T-cell (primary cell): Measurements from ENCODE around the gene CAMK4. TPM values are rescaled to one million over a fixed set of nuclear protein-coding genes. Genes with fewer than 3 reads are reported as not detected.

Experiments
- ATAC-seq, 4 experiments: fragments of 200-7000 bp in 3 of 4; fragments of 150-1000 bp in 1 of 4; cut with Tn5 transposase; replicated peaks in 1 of 4; 1 replicate in 3 of 4; 2 replicates in 1 of 4; pipeline ENCODE4 v1.10.0; 2021; ENCODE audit warnings: moderate library complexity in 3 of 4, mild to moderate bottlenecking in 2 of 4, moderate number of reproducible peaks in 1 of 4
- CTCF ChIA-PET, 2 donors: fragments of 300-600 bp; sonication (Branson Sonifier 250); formaldehyde crosslinking; loops; one replicate each; lab custom pipeline; 2022; ENCODE audit warnings: antibody characterized with exemption in 2 of 2; lab: Charles Lee
- POLR2A ChIA-PET, 2 donors: fragments of 300-600 bp; sonication (Branson Sonifier 250); formaldehyde crosslinking; loops; one replicate each; lab custom pipeline; 2022; ENCODE audit warnings: antibody characterized with exemption in 2 of 2; lab: Charles Lee
- DNase-seq, 35 experiments: peaks; one replicate each; pipeline versions ENCODE4 v3.0.0 to v3.0.0-alpha.2; 2013 to 2023
- H3K27ac ChIP-seq: one replicate; pipeline ENCODE4 v1.5.1; 2013; ENCODE audit warnings: low read length
- H3K27me3 ChIP-seq, 2 experiments: replicated peaks in 1 of 2; 1 replicate in 1 of 2; 2 replicates in 1 of 2; pipeline versions ENCODE4 v1.6.1 to v1.7.0; 2013; ENCODE audit warnings: low read length in 1 of 2, mixed read lengths in 1 of 2; ENCODE audit not compliant: control insufficient read depth in 2 of 2, insufficient read depth in 2 of 2; ENCODE audit errors: extremely low read depth in 1 of 2
- H3K36me3 ChIP-seq, 2 donors: 1 replicate in 1 of 2; 2 replicates in 1 of 2; pipeline versions ENCODE4 v1.6.1 to v1.7.0; 2013; ENCODE audit warnings: low read length in 1 of 2; ENCODE audit not compliant: control insufficient read depth in 2 of 2, insufficient read depth in 1 of 2; ENCODE audit errors: extremely low read depth in 1 of 2
- H3K4me1 ChIP-seq, 2 experiments: 1 replicate in 1 of 2; 2 replicates in 1 of 2; pipeline versions ENCODE4 v1.6.1 to v1.7.0; 2013; ENCODE audit warnings: low read length in 2 of 2, mixed read lengths in 1 of 2; ENCODE audit not compliant: insufficient read depth in 2 of 2, control insufficient read depth in 1 of 2; ENCODE audit errors: extremely low read depth in 1 of 2
- H3K4me3 ChIP-seq, 2 donors: 1 replicate in 1 of 2; 2 replicates in 1 of 2; pipeline versions ENCODE4 v1.5.1 to v1.7.0; 2013; ENCODE audit warnings: mild to moderate bottlenecking in 2 of 2, low read length in 1 of 2, moderate library complexity in 1 of 2; ENCODE audit not compliant: control insufficient read depth in 1 of 2; ENCODE audit errors: extremely low read depth in 1 of 2
- H3K9me3 ChIP-seq: 2 replicates; pipeline ENCODE4 v1.7.0; 2013
- H3K27ac Mint-ChIP-seq, 2 donors: one replicate each; pipeline ENCODE4 v1.8.0; 2020 to 2021; ENCODE audit warnings: mild to moderate bottlenecking in 2 of 2, mixed read lengths in 2 of 2
- H3K27me3 Mint-ChIP-seq, 2 donors: one replicate each; pipeline ENCODE4 v1.8.0; 2021 to 2022; ENCODE audit warnings: mixed read lengths in 2 of 2
- H3K36me3 Mint-ChIP-seq: one replicate; pipeline ENCODE4 v1.8.0; 2021; ENCODE audit warnings: mixed read lengths
- H3K4me1 Mint-ChIP-seq, 3 donors: one replicate each; pipeline ENCODE4 v1.8.0; 2020 to 2022; ENCODE audit warnings: mixed read lengths in 3 of 3, mild to moderate bottlenecking in 1 of 3
- H3K4me3 Mint-ChIP-seq, 3 donors: one replicate each; pipeline ENCODE4 v1.8.0; 2020 to 2022; ENCODE audit warnings: mild to moderate bottlenecking in 3 of 3, mixed read lengths in 3 of 3, moderate library complexity in 3 of 3
- H3K9me3 Mint-ChIP-seq, 3 donors: one replicate each; pipeline ENCODE4 v1.8.0; 2020 to 2022; ENCODE audit warnings: mixed read lengths in 3 of 3
- WGBS: methylation state at CpG from one replicate; pipeline ENCODE4 v1.1.5; 2013; ENCODE audit warnings: missing lambda C conversion rate; ENCODE audit not compliant: insufficient coverage; 5-methylcytosine and 5-hydroxymethylcytosine counted together
- total RNA-seq, 35 experiments: library from RNA in 6 of 35; stranded (reverse) in 6 of 35; fragments of 120-200 nt in 1 of 35; gene quantifications; one replicate each; pipeline versions ENCODE4 v1.2.1 to v1.2.4 and lab custom pipeline; 2013 to 2026

The CAMK4 gene
- total RNA-seq, 5 donors from 2014 or later (not counting 1 experiment from before 2014, with no cell fraction given): 120 to 274 (median 243) TPM

DNA sequence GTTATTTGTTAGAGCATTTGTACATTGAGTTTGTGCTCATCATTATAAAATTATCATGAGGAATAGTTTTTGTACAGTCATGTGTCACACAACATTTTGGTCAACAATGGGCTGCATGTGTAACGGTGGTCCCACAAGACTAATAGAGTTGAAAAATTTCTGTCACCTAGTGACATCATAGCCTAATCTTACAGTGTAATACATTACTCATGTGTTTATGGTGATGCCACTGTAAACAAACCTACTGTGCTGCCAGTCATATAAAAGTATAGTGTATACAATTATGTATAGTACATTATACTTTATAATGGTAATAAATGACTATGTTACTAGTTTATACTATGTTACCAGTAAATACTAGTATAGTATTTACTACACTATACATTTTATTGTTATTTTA lies 3.0 kb upstream of the CAMK4 start:
- CTCF ChIA-PET: interaction anchor here in 1 of 2 donors (1.0 to 1.9 kb wide), 4 partner anchors 25 to 65 kb away, joined by 3 to 7 read pairs (median 4); no protein-coding TSS in a partner anchor
- no peaks in the 10 kb centered on the region for H3K27me3 ChIP-seq
- WGBS: no CpG with 5 or more reads among the region's 1 CpG
- H3K4me3 Mint-ChIP-seq: no peak overlapping the region
- no peak overlapping the region for H3K4me3 ChIP-seq
- H3K27ac ChIP-seq: no peak overlapping the region
- POLR2A ChIA-PET: interaction anchor here in 1 of 2 donors (0.6 to 1.7 kb wide), 4 partner anchors 9 to 39 kb away, joined by 3 to 13 read pairs (median 3); no protein-coding TSS in a partner anchor
- peaks cover 3% of the 10 kb centered on the region for H3K36me3 Mint-ChIP-seq
- no peak overlapping the region for H3K27ac Mint-ChIP-seq
- H3K4me1 ChIP-seq: peaks cover 5 to 7% of the 10 kb centered on the region in 2 experiments
- H3K9me3 ChIP-seq: no peaks in the 10 kb centered on the region
- no peaks in the 10 kb centered on the region for H3K36me3 ChIP-seq
- peaks cover 9 to 20% (median 12%) of the 10 kb centered on the region in 3 donors for H3K4me1 Mint-ChIP-seq
- DNase-seq: no peak
- no peak for ATAC-seq
- H3K27me3 Mint-ChIP-seq: no peaks in the 10 kb centered on the region
- peaks cover 0 to 4% (median 0%) of the 10 kb centered on the region in 3 donors for H3K9me3 Mint-ChIP-seq

DNA sequence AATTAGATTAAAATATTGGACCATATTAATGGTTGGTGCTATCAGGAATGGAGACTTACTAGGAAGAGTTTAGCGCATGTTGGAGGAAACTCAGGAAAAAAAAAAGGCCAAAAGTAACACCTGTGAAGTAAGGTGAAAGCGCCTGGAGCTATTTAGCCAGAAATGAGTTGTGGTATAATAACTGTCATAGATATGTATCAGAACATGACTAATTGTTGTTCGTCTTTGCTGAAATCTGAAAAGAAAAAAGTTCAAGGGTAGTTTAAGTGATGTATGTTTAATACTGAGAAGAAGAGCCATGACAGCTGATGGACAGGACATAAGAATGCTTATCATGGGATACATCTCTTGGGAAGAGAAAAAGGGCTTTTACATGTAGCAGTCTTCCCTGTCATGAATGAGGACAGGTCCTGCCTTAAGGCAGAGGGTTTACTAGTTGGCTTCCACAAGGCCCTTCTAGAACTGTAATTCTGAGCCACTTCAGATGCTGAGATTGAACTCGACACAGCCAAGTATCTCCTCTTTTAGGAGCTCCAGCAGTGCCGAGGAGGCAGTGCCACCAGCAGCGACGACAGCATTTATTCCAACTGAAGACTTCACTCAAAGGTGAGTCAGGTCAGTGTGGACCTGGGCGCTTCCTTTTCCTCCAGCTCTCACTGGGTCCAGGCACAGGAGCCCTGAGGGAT lies 940 bp upstream of the CAMK4 start:
- Histone ChIP-seq H3K9me3 (no peaks in the 10 kb centered on the region), H3K4me3 (peak overlapping the region; percentile 77 to 86), H3K36me3 (no peaks in the 10 kb centered on the region), H3K27me3 (no peaks in the 10 kb centered on the region), H3K4me1 (peaks cover 12 to 26% of the 10 kb centered on the region in 2 experiments), H3K27ac (peak overlapping the region; percentile 72)
- H3K9me3 Mint-ChIP-seq: no peaks in the 10 kb centered on the region
- CTCF ChIA-PET: interaction anchor here (0.6 to 4.1 kb wide), 23 partner anchors 7 to 122 kb away, joined by 3 to 31 read pairs (median 4); no protein-coding TSS in a partner anchor
- peak overlapping the region; percentile 85 to 98 (median 98) for H3K4me3 Mint-ChIP-seq
- peak in 3 of 35 experiments; percentile 26 to 51 (median 36) for DNase-seq
- POLR2A ChIA-PET: interaction anchor here (0.5 to 2.3 kb wide), 16 partner anchors 12 to 937 kb away, joined by 3 to 8 read pairs (median 4); no protein-coding TSS in a partner anchor
- peaks cover 21% of the 10 kb centered on the region for H3K36me3 Mint-ChIP-seq
- peak; percentile 12 to 22 (median 21) for ATAC-seq
- 30% methylated on average over 7 of the region's 8 CpGs for WGBS
- no peaks in the 10 kb centered on the region for H3K27me3 Mint-ChIP-seq
- peak overlapping the region; percentile 80 to 94 for H3K27ac Mint-ChIP-seq
- H3K4me1 Mint-ChIP-seq: peaks cover 22 to 41% (median 27%) of the 10 kb centered on the region in 3 donors

DNA sequence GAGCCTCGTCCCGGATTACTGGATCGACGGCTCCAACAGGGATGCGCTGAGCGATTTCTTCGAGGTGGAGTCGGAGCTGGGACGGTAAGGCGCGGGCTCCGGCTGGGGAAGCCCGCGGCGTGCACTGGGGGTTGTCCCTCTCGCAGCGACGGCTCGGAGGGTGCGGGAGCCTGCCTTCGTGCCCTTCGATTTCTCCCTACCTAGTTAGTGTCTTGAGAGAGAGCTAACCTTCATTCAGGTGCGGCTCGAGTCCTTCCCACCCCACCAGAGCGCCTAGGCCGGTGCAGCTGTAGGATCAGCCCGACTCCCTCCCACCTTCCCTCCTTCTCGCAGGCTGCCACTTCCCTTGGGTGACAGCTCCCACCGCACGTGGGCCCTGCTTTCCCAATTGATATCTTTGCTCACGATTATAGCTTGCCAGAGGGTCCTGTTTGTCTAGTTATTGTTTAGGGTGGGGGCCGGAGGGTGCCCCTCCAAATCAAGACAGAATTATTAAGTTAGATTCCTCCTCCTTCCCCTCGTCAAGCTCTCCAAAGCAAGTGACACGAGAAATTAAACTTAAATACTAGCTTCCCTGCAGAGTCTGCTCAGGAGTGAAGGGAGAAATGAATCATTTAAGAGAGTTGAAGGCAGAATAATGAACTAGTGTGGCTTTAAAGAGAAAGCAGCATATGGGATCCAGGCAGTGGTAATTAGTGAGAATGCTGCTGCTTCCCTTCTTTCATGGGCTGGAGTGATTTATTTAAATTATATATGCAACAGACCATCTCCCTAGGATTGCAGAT lies 569 bp downstream of the CAMK4 start:
- peak; percentile 15 to 39 (median 20) for ATAC-seq
- ChIA-PET CTCF (interaction anchor here (1.2 to 4.1 kb wide), 10 partner anchors 11 to 67 kb away, joined by 3 to 31 read pairs (median 4); no protein-coding TSS in a partner anchor), POLR2A (interaction anchor here (0.6 to 2.3 kb wide), 9 partner anchors 9 to 34 kb away, joined by 3 to 8 read pairs (median 5); no protein-coding TSS in a partner anchor)

DNA sequence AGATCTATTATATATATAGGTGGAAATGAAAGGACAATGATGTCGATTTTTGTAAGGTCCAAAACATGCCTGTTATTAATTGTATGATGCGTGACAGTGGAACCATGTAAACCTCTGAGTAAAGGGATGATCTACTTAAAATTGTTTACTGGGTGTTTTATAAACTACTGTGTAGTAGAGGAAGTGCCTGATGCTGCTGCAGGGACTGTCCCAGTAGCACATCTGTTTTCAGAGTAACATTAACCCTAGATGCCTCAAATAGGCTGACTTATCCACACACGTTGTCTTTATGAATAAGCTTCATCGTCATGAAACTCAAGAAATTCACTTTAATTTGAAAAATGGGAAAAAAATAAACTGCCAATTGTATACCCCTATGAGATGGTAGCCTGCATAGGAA lies 1.7 kb downstream of the CAMK4 start:
- H3K27me3 Mint-ChIP-seq: no peaks in the 10 kb centered on the region
- POLR2A ChIA-PET: interaction anchor here (0.5 to 1.2 kb wide), 5 partner anchors 9 to 51 kb away, joined by 3 to 5 read pairs (median 4); no protein-coding TSS in a partner anchor
- WGBS: 0% methylated on average over 2 of the region's 4 CpGs
- H3K36me3 Mint-ChIP-seq: peaks cover 33% of the 10 kb centered on the region
- peak overlapping the region; percentile 97 to 98 (median 98) for H3K4me3 Mint-ChIP-seq
- CTCF ChIA-PET: interaction anchor here (0.7 to 4.1 kb wide), 3 partner anchors 52 to 117 kb away, joined by 3 to 31 read pairs (median 7); no protein-coding TSS in a partner anchor
- Histone ChIP-seq H3K4me3 (peak overlapping the region; percentile 77 to 94), H3K27me3 (no peaks in the 10 kb centered on the region), H3K9me3 (no peaks in the 10 kb centered on the region), H3K36me3 (peaks cover 0 to 4% of the 10 kb centered on the region in 2 donors), H3K27ac (peak overlapping the region; percentile 78), H3K4me1 (peaks cover 28 to 49% of the 10 kb centered on the region in 2 experiments)
- DNase-seq (peak in 7 of 35 experiments; percentile 13 to 64 (median 34)), ATAC-seq (peak in 3 of 4 experiments; percentile 7 to 19 (median 9))
- H3K4me1 Mint-ChIP-seq: peaks cover 45 to 64% (median 52%) of the 10 kb centered on the region in 3 donors
- H3K9me3 Mint-ChIP-seq: no peaks in the 10 kb centered on the region
- H3K27ac Mint-ChIP-seq: peak overlapping the region; percentile 97 to 98

More for the DNA sequence above, 569 bp downstream of the CAMK4 start:
- peak in 5 of 35 experiments; percentile 16 to 34 (median 23) for DNase-seq
- Histone ChIP-seq H3K4me3 (peak overlapping the region; percentile 77 to 94), H3K4me1 (peaks cover 26 to 41% of the 10 kb centered on the region in 2 experiments), H3K9me3 (no peaks in the 10 kb centered on the region), H3K36me3 (peaks cover 0 to 4% of the 10 kb centered on the region in 2 donors), H3K27ac (peak overlapping the region; percentile 78), H3K27me3 (no peaks in the 10 kb centered on the region)
- no peaks in the 10 kb centered on the region for H3K9me3 Mint-ChIP-seq
- peaks cover 35 to 55% (median 42%) of the 10 kb centered on the region in 3 donors for H3K4me1 Mint-ChIP-seq
- H3K27ac Mint-ChIP-seq: peak overlapping the region; percentile 97 to 98
- H3K27me3 Mint-ChIP-seq: no peaks in the 10 kb centered on the region
- WGBS: 2% methylated on average over 11 of the region's 34 CpGs
- peaks cover 28% of the 10 kb centered on the region for H3K36me3 Mint-ChIP-seq
- peak overlapping the region; percentile 97 to 98 (median 98) for H3K4me3 Mint-ChIP-seq

DNA sequence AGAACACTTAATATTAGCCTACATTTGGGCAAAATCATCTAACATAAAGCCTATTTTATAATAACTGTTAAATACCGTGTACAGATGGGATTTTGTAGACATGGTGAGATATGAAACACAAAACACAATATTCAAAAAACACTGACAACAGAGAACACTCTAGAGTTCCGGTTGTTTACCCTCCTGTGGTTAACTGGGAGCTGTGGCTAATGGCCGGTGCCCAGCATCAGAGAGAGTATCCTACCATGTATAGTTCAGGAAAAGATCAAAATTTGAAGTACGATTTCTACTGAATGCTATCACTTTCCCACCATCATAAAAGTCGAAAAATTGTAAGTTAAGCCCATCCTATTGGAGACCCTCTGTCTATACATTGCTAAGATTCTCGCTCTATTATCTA lies 2.4 kb downstream of the CAMK4 start:
- Histone ChIP-seq H3K36me3 (peaks cover 0 to 4% of the 10 kb centered on the region in 2 donors), H3K27me3 (no peaks in the 10 kb centered on the region), H3K27ac (peak overlapping the region; percentile 78), H3K4me1 (peaks cover 31 to 55% of the 10 kb centered on the region in 2 experiments), H3K9me3 (no peaks in the 10 kb centered on the region), H3K4me3 (peak overlapping the region; percentile 77 to 94)
- WGBS: no CpG with 5 or more reads among the region's 6 CpGs
- Mint-ChIP-seq H3K4me1 (peaks cover 51 to 70% (median 58%) of the 10 kb centered on the region in 3 donors), H3K27ac (peak overlapping the region; percentile 97 to 98), H3K4me3 (peak overlapping the region; percentile 97 to 98 (median 98)), H3K36me3 (peaks cover 33% of the 10 kb centered on the region), H3K9me3 (no peaks in the 10 kb centered on the region), H3K27me3 (no peaks in the 10 kb centered on the region)
- DNase-seq (no peak), ATAC-seq (no peak)
- ChIA-PET CTCF (interaction anchor here (0.7 to 4.1 kb wide), 4 partner anchors 9 to 117 kb away, joined by 3 to 31 read pairs (median 6); no protein-coding TSS in a partner anchor), POLR2A (interaction anchor here (0.5 to 1.2 kb wide), 8 partner anchors 9 to 50 kb away, joined by 3 to 5 read pairs (median 3); no protein-coding TSS in a partner anchor)
